ENCODE results near the gene SYMPK.

The SYMPK gene

GRCh38 chr19:45781214-45782161 lies 81.5 kb downstream of the SYMPK start:
- DNase-seq (ENCODE audit: low spot score), result no peak

- no peak for DNase-seq (ENCODE audit: low spot score)
These were observed 82.3 kb downstream of the SYMPK start for GRCh38 chr19:45780448-45781213.

GRCh38 chr19:45780146-45780447 lies 82.8 kb downstream of the SYMPK start:
- DNase-seq (ENCODE audit: low spot score), result no peak

GRCh38 chr19:45779231-45780145 lies 83.5 kb downstream of the SYMPK start:
- DNase-seq (ENCODE audit: low spot score), result peak; percentile 86

- DNase-seq (ENCODE audit: low spot score), result no peak
These were observed 84.8 kb downstream of the SYMPK start for GRCh38 chr19:45778010-45778661.

- DNase-seq (ENCODE audit: low spot score), result no peak
These were observed 85.5 kb downstream of the SYMPK start for GRCh38 chr19:45777395-45777961.

GRCh38 chr19:45774765-45775164 lies 88.2 kb downstream of the SYMPK start:
- DNase-seq (ENCODE audit: low spot score), result no peak

GRCh38 chr19:45773384-45773783 lies 89.6 kb downstream of the SYMPK start:
- DNase-seq (ENCODE audit: low spot score), result no peak

- DNase-seq (ENCODE audit: low spot score), result no peak
These were observed 90.0 kb downstream of the SYMPK start for GRCh38 chr19:45772912-45773311.

GRCh38 chr19:45772130-45772840 lies 90.7 kb downstream of the SYMPK start:
- DNase-seq (ENCODE audit: low spot score), result no peak

- DNase-seq (ENCODE audit: low spot score), result no peak
These were observed 91.5 kb downstream of the SYMPK start for GRCh38 chr19:45771311-45771933.

- DNase-seq (ENCODE audit: low spot score), result peak; percentile 91
These were observed 92.5 kb downstream of the SYMPK start for GRCh38 chr19:45770192-45771101.

GRCh38 chr19:45769821-45770191 lies 93.1 kb downstream of the SYMPK start:
- DNase-seq (ENCODE audit: low spot score), result no peak

- DNase-seq (ENCODE audit: low spot score), result peak; percentile 95
These were observed 93.8 kb downstream of the SYMPK start, which contains the start of gene SIX5 for GRCh38 chr19:45768984-45769782. TSS of gene SIX5 (minus strand) at chr19:45769252. CDS start at chr19:45768844, 408 bp downstream.

- peak; percentile 30 for DNase-seq (ENCODE audit: low spot score)
These were observed 94.3 kb downstream of the SYMPK start for GRCh38 chr19:45768655-45768983.

- no peak for DNase-seq (ENCODE audit: low spot score)
These were observed 94.9 kb downstream of the SYMPK start for GRCh38 chr19:45767881-45768654.

GRCh38 chr19:45767410-45767880 lies 95.5 kb downstream of the SYMPK start:
- no peak for DNase-seq (ENCODE audit: low spot score)
